Stomach smooth muscle (tissue), 2 donors: Measurements from ENCODE around the gene SCO2.

Experiments
- H3K27ac ChIP-seq: one replicate; pipeline ENCODE4 v1.7.0; 2013; ENCODE audit warnings: mild to moderate bottlenecking, low read length, inconsistent platforms
- H3K27me3 ChIP-seq, 2 donors: one replicate each; pipeline ENCODE4 v1.7.0; 2013; ENCODE audit warnings: low read length in 2 of 2; ENCODE audit not compliant: insufficient read depth in 2 of 2, control insufficient read depth in 1 of 2
- H3K36me3 ChIP-seq, 2 donors: one replicate each; pipeline ENCODE4 v1.7.0; 2013; ENCODE audit warnings: low read length in 2 of 2; ENCODE audit not compliant: control insufficient read depth in 2 of 2, insufficient read depth in 2 of 2
- H3K4me1 ChIP-seq: one replicate; pipeline ENCODE4 v1.7.0; 2013; ENCODE audit warnings: low read length; ENCODE audit not compliant: control insufficient read depth, insufficient read depth
- H3K4me3 ChIP-seq, 2 donors: one replicate each; pipeline ENCODE4 v1.7.0; 2013; ENCODE audit warnings: low read length in 2 of 2
- H3K9ac ChIP-seq, 2 donors: one replicate each; pipeline ENCODE4 v1.7.0; 2013; ENCODE audit warnings: low read length in 2 of 2, mild to moderate bottlenecking in 1 of 2
- H3K9me3 ChIP-seq, 2 donors: one replicate each; pipeline ENCODE4 v1.7.0; 2013; ENCODE audit warnings: low read length in 2 of 2; ENCODE audit not compliant: control insufficient read depth in 2 of 2
- donor health status: healthy.
- donor health status: Pancreatic carcinoma.

Gene SCO2

DNA sequence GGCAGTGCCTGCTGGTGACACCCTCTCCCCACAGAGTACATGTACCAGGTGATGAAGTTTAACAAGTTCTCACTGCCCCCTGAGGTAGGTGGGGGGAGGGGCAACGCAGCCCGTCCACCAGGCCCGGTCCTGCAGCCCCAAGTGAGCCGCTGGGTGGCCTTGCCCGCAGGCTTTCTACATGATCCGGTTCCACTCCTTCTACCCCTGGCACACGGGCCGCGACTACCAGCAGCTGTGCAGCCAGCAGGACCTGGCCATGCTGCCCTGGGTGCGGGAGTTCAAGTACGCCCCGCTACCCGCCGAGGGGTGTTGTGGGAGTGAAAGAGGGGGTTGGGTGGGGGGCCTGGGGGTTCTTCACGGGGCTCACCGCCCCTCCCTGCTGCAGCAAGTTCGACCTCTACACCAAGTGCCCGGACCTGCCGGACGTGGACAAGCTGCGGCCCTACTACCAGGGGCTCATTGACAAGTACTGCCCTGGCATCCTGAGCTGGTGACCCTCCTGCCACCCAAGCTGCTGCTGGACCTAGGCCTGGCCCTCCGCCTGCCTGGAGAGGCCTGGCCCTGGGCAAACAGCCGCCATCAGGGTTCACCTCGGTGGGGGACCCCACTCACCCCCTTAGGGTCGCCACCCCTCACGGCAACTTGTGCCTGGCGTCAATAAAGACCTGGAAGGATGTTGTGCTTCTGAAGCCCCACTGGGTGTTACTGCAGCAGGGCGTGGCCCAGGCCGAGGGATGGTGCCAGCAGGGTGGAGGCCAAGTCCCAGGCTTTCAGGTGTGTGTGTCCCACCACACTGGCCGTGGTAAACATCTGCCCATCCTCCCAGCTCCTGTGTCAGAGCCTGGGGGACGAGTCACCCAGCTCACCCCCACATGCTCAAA lies 35.8 kb downstream of the SCO2 start:
- Histone ChIP-seq H3K4me1 (no peaks in the 10 kb centered on the region), H3K4me3 (no peak overlapping the region), H3K36me3 (no peaks in the 10 kb centered on the region), H3K27ac (no peak overlapping the region), H3K9me3 (no peaks in the 10 kb centered on the region), H3K9ac (no peak overlapping the region), H3K27me3 (peaks cover 10 to 11% of the 10 kb centered on the region in 2 donors)

DNA sequence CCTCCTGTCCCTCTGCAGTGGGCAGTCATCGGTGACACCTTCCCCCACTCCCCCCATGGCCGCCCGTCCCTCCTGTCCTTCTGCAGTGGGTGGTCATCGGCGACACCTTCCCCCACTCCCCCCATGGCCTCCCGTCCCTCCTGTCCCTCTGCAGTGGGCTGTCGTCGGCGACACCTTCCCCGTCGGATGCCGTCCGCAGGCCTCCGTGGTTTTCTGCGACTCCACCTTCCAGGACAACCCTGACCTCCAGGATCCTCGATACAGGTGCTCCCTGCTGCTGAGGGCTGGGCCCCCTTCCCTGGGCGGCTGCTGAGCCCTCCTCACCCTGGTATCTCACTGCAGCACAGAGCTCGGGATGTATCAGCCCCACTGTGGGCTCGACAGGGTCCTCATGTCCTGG lies 36.5 kb downstream of the SCO2 start:
- no peak overlapping the region for H3K4me3 ChIP-seq
- no peaks in the 10 kb centered on the region for H3K4me1 ChIP-seq
- no peak overlapping the region for H3K27ac ChIP-seq
- no peaks in the 10 kb centered on the region for H3K36me3 ChIP-seq
- H3K9me3 ChIP-seq: no peaks in the 10 kb centered on the region
- peaks cover 14 to 17% of the 10 kb centered on the region in 2 donors for H3K27me3 ChIP-seq
- no peak overlapping the region for H3K9ac ChIP-seq

DNA sequence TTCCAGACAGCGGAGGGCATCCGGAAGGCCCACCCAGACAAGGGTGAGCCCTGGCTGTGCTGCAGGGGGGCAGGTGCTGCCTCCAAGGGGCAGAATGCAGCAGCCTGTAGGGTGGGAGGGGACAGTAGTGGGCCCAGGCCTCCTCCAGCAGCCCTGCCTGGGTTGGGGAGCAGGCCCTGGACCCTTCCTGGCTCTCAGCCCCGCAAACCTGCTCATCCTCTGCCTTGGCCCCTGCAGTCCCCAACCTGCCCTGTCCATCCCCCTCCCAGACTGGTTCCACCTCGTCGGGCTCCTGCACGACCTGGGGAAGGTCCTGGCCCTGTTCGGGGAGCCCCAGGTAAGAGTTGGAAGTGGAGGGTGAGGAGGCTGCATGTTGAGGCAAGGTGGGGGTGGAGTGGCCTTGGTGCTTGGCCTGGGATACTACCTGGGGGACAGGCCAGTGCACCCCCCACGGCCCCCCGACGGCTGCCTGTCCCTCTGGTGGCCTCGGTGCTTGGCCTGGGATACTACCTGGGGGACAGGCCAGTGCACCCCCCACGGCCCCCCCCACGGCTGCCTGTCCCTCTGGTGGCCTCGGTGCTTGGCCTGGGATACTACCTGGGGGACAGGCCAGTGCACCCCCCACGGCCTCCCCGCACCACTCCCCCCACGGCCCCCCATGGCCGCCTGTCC lies 37.3 kb downstream of the SCO2 start:
- H3K27me3 ChIP-seq: peaks cover 18 to 24% of the 10 kb centered on the region in 2 donors
- no peak overlapping the region for H3K4me3 ChIP-seq

DNA sequence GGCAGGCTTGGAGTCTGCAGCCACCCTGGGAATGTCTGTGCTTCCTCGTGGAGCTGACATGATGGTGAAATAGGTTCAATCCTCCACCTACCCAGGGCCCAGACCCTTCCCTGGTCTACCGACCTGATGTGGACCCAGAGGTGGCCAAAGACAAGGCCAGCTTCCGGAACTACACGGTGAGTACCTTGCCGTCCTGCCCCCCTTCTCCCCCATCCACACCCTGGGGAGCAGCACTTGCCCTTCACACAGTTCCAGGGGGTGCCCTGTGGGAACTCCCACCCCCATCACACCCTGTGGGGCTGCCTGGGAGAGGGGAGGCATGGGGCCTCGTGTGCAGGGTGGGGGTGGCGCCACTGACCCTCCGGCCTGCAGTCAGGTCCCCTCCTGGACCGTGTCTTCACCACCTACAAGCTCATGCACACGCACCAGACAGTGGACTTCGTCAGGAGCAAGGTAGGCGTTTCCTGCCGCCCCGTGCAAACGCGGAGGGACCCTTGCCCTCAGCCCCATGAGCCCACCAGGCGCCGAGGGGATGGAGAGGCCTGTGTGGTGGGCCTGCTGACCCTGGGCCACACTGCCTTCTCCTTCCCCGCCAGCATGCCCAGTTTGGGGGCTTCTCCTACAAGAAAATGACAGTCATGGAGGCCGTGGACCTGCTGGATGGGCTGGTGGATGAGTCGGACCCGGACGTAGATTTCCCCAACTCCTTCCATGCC lies 38.0 kb downstream of the SCO2 start:
- Histone ChIP-seq H3K27me3 (peaks cover 24 to 31% of the 10 kb centered on the region in 2 donors), H3K9me3 (no peaks in the 10 kb centered on the region), H3K9ac (no peak overlapping the region), H3K4me3 (no peak overlapping the region), H3K4me1 (no peaks in the 10 kb centered on the region), H3K27ac (no peak overlapping the region), H3K36me3 (no peaks in the 10 kb centered on the region)

More for the DNA sequence above, 37.3 kb downstream of the SCO2 start:
- Histone ChIP-seq H3K4me1 (no peaks in the 10 kb centered on the region), H3K9ac (no peak overlapping the region), H3K36me3 (no peaks in the 10 kb centered on the region), H3K9me3 (no peaks in the 10 kb centered on the region), H3K27ac (no peak overlapping the region)

DNA sequence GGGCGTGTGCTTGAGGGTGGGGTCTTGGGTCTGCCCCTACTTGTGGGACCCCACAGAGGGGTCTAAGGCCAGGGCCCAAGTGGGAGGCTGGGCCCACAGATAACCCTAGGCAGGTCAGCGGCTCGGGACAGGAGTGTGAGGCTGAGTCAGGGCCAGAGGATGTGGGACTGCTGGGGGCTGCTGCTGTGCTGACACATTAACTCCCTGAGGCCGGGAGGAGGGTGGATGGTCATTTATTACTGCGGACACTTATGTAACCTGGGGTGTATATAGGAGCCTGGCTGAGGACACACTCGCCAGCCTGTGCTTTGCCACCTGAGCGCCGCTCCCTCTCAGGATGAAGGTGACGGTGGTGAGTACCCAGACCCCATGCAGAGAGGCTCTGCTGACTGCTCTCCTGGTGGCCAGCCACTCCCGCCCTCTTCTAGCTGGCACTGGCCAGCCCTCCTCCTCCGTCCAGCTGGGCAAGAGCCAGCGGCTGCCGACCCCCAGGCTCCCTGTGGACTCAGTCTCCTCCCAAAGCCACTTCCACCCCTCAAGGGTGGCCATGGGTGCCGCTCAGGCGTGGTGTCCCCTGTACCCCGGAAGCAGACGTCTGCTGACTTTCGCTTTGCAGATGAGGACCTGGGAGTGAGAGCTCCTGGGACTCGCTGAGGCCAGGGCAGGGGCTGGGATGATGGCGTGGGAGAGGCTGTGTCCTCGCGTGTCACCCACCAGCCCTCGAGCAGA lies 38.7 kb downstream of the SCO2 start, which contains the start of gene MIOX:
Gene MIOX, plus strand, starts transcription at position 299 of the 729 bp plus-strand sequence. Its CDS starts 39 bp downstream, at position 338.
- Histone ChIP-seq H3K9me3 (no peaks in the 10 kb centered on the region), H3K27ac (no peak within 1 kb of the TSS), H3K4me1 (peaks cover 7% of the 10 kb centered on the region), H3K9ac (no peak within 1 kb of the TSS), H3K27me3 (peaks cover 31 to 39% of the 10 kb centered on the region in 2 donors), H3K4me3 (no peak within 1 kb of the TSS), H3K36me3 (no peaks in the 10 kb centered on the region)

DNA sequence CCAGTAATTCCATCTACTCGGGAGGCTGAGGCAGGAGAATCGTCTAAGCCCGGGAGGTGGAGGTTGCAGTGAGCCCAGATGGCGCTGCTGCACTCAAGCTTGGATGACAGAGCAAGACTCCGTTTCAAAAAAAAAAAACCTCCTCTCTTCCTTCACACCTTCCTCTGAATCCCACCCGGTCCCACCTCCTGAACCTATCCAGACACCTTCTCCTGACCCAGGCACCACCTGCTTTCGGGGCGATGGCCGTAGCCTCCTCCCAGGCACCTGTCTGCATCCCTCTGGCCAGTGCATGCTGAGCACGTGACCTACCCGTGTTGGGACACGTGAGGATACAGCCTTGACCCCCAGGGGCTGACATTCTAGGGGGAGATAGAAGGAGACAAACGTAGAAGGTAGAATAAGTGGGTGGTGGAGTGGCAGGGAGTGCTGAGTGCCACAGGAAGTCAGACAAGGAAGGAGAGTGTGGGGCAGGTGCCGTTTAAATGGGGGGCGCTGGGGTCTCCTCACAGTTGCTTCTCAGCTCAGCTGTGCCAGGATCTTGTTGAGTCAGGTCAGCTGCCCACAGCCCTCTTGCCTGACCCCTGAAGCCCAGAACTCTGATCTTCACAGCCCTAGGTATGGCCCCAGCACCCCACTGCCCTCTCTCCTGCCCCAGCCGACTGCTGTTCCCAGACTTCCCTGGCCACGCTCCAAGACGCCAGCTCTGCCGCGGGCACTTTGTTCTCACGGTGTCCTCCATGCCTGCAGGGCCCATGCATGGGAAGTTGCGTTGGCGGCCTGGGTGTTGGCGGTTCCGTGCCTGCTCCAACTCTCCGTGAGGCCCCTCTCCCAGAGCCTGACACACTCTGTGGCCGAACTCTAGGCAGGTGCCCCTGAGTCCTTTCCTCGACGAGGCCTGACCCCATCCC lies 39.9 kb downstream of the SCO2 start:
- Histone ChIP-seq H3K4me1 (peaks cover 7% of the 10 kb centered on the region), H3K9ac (no peak overlapping the region), H3K9me3 (no peaks in the 10 kb centered on the region), H3K27ac (no peak overlapping the region), H3K27me3 (peaks cover 33 to 51% of the 10 kb centered on the region in 2 donors), H3K4me3 (no peak overlapping the region), H3K36me3 (no peaks in the 10 kb centered on the region)

DNA sequence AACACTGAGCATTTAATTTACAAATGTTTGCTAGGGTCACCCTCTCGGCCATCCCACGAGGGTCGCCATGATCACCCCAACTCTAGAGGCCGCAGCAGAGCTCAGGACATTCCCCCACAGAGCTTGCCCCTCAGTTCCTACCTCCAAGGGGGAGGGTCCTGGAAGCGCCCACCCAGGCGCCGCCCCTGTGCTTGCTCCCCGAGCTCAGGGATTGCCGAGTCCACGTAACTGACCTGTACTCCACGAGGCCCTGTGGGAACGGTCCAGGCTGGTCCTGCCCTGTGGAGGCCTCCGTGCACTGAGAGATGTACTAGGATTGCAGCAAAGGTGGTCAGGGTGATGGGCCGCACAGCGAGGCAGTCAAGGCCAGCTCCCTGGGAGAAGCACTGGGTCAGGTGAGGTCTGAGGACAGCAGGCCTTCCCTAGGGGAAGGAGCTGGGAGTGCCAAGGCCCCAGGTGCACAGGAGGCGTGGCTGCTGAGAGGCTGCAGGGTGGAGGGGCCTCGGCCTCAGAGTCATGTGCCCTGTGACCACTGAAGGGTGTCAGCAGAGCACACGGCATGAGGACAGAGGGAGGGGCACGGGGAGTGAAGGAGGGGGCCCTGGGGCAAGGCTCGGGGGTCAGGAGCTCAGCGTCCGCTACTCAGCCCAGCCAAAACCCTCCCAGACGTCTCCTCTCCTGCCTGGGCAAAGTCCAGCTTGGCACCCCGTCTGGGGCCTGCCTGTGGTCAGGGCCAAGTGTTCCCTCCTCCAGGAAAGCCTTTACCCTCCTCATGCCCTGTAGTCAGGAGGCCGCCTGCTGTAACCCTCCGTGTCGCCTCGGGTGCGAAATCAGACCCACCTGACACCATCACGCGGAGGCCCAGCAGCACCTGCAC lies 41.2 kb downstream of the SCO2 start:
- Histone ChIP-seq H3K27ac (no peak overlapping the region), H3K9me3 (no peaks in the 10 kb centered on the region), H3K4me3 (no peak overlapping the region), H3K27me3 (peaks cover 42 to 59% of the 10 kb centered on the region in 2 donors), H3K4me1 (peaks cover 7% of the 10 kb centered on the region), H3K36me3 (no peaks in the 10 kb centered on the region), H3K9ac (no peak overlapping the region)

DNA sequence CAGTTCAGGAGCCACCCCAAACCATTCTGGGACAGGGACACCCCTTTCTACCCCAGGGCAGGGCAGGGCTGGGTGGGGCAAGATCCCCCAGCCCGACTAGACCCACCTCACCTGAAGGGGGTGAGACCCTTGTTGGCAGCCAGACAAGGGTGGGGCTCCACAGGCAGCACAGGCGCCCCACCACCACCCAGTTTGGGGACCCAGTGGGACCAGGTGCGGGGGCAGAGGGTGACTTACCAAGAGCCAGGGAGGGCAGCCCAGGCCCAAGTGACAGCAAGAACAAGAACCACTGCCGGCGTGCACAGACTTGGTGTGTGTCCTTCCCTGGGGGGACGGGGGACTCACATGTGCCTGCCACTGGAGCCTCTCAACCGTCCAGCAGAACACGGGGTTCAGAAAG lies 41.8 kb downstream of the SCO2 start:
- Histone ChIP-seq H3K4me3 (no peak overlapping the region), H3K27ac (no peak overlapping the region), H3K4me1 (peaks cover 7% of the 10 kb centered on the region), H3K27me3 (peaks cover 42 to 59% of the 10 kb centered on the region in 2 donors), H3K36me3 (no peaks in the 10 kb centered on the region), H3K9me3 (no peaks in the 10 kb centered on the region), H3K9ac (no peak overlapping the region)

DNA sequence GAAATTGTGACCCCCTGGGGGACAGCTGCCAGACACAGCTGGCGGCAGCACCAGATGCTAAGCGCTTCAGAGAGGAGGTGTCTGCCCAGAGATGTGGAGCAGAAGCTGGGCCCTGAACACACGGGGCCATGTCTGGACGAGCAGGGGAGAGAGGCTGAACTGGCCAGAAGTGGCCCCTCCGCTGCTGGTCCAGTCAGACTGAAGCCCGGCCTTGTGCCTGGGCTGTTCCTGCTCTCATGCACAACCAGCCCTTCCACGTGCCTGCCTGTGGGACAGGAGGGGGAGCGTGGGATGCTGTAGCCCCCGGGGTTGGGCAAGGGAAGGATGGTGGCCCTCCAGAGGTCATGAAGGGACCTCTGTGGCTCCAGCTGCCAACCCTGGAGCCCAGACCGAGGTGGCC lies 42.3 kb downstream of the SCO2 start:
- Histone ChIP-seq H3K36me3 (no peaks in the 10 kb centered on the region), H3K27me3 (peaks cover 42 to 59% of the 10 kb centered on the region in 2 donors), H3K4me3 (no peak overlapping the region), H3K27ac (no peak overlapping the region), H3K4me1 (peaks cover 7% of the 10 kb centered on the region), H3K9me3 (no peaks in the 10 kb centered on the region), H3K9ac (no peak overlapping the region)
